ENCODE data around the gene CD6.

DNA sequence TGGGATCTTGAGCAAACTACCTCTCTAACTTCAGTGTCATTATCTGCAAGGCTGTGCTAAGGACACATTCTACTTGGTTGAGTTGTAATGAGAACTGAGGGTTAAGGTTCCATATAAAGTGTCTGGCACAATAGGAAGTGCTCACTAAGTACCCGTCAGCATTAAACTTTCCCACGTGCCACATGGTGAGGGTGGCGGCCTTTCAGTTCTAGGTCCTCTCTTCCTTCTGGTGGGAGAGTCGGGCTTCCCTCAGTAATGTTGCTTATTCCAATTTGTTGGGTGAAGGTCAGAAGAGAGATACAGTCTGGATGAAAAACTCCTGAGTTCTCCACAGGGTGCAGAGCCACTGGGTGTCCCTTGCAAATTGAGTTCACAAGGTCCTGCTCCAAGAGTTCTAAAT lies 4.6 kb upstream of the CD6 start:
- no peak for TF ChIP-seq POLR2AphosphoS5 (IDR thresholded peaks at IDR 0.05)
- no peak for TF ChIP-seq EP300 (IDR thresholded peaks at IDR 0.05)
